Erythroblast (primary cell): Measurements from ENCODE around the gene IGSF23.

ENCODE experiments used
- GATA1 ChIP-seq: IDR thresholded peaks from 2 replicates; pipeline ENCODE4 v1.6.1; 2011; ENCODE audit warnings: low read depth, mild to moderate bottlenecking, control low read depth, low read length, moderate library complexity
- POLR2A ChIP-seq: IDR thresholded peaks from 2 replicates; pipeline ENCODE4 v1.6.1; 2011; ENCODE audit warnings: mild to moderate bottlenecking, low read length

DNA sequence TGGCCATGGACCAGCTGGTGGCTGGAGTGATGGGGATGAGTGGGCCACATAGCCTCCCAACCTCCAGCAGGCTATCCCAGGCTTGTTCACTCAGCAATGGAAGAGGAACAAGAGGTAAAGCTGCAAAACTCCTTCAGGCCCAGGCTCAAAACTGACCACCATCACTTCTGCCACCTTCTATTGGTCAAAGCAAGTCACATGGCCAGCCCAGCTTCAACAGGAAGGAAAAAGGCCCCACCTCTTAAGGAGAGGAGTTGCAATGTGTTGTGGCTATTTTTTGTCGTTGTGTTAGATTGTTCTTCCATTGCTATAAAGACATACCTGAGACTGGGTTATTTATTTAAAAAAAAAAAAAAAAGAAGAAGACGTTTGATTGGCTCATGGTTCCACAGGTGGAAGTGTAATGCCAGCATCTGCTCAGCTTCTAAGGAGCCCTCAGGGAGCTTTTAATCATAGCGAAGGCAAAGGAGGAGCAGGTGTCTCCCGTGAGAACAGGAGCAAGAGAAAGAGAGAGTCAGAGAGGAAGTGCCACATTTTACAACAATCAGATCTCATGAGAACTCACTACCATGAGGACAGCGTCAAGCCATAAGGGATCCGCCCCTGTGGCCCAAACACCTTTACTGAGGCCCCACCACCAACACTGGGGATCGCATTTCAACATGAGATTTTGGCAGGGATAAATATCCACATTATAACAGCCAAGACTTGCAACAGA lies 5.4 kb downstream of the IGSF23 start:
- TF ChIP-seq POLR2A = no peak
- no peak for TF ChIP-seq GATA1
